NCI-H526 treated with DMSO at 0.1 percent for 48 hours (cell line): Measurements from ENCODE around the gene ELMO2.

Source experiments
- DNase-seq: peaks from one replicate; lab custom pipeline; 2025; lab: John Stamatoyannopoulos, UW

ELMO2 gene

GRCh38 chr20:46331611-46332361 lies 74.6 kb downstream of the ELMO2 start:
- no peak for DNase-seq

GRCh38 chr20:46330831-46331371 lies 75.5 kb downstream of the ELMO2 start:
- no peak for DNase-seq

DNA sequence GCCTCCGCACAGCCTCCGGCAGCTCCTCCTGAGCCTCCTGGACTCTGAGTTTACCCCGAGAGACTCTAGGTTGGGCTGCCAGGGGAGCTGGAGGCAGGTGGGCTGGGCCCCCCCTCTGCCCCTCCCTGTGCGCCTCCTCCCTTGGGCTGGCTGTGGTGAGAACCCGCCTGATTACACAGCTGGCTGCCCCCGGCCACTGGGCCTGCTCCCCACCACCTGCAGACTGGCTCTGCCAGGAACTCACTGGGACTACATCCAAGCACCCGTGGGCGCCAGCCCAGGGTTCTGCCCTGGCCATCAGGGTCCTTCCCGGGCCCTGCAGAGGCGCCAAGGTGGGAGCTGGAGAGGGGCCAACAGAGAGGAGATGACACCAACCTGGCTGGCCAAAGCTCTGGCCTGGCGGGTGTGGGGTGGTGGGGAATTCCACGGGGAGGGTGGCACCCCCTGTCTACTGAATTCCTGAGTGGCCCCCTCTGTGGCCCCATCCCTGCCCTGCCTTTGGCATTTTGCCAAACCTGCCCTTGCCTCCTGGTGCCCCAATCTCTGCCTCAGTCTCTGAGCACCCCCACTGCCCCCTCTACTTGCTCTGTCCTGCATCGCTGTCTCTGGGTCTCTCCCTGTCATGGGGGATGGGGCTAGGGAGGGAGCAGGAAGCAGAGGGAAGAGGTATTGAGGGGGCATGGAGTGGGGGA lies 76.2 kb downstream of the ELMO2 start:
- DNase-seq: peak; percentile 84

DNA sequence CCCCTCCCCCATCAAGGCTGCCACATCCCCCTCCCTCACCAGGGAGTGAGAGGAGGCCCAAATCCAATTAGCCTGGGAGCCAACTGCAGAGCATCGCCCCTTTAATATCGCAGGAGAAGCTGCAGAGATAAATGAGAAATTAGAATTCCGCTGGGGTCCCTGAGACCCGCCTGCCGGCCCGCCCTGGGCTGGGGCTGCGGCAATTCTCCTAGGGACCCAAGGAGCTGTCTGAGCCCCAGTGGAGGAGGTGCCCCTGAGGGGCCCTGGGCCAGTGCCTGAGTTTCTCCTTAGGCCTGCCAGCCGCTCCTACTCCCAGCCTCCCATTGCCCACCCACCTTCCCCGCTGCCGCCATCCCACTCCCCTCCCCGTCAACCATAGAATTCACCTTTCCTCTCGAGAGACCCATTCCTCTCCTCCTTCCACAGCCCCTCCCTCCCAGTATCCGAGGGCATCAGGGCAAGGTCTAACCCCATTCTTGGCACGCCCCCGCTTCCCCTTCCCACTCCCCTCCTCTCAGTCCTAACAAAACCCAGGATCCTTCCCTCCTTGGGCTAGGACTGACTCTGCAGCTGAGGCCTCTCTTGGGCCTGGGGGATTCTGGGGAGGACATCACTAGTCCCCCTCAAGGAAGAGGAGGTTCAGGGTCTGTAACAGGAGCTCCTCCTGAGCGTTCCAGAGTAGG lies 78.1 kb downstream of the ELMO2 start:
- no peak for DNase-seq

GRCh38 chr20:46327557-46327956 lies 78.9 kb downstream of the ELMO2 start:
- DNase-seq: no peak

DNA sequence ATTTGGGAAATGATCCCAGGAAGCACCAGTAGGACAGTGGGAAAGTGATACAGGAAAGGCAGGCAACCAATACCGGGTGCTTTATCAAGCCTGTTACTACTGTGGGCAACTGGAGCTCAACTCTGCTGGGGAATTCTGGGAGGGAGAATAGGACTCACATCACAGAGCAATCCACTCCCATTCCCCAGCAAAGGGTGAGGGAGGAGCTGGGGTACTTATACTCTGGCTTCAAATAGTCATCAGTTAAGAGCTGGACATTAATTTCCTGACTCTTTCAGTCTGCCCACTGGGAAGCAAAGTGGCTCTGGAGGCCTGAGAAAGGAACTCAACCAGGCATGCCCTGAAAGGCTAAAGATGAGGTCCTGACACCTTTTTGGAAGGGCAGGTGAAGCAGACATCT lies 80.6 kb downstream of the ELMO2 start:
- DNase-seq: no peak

DNA sequence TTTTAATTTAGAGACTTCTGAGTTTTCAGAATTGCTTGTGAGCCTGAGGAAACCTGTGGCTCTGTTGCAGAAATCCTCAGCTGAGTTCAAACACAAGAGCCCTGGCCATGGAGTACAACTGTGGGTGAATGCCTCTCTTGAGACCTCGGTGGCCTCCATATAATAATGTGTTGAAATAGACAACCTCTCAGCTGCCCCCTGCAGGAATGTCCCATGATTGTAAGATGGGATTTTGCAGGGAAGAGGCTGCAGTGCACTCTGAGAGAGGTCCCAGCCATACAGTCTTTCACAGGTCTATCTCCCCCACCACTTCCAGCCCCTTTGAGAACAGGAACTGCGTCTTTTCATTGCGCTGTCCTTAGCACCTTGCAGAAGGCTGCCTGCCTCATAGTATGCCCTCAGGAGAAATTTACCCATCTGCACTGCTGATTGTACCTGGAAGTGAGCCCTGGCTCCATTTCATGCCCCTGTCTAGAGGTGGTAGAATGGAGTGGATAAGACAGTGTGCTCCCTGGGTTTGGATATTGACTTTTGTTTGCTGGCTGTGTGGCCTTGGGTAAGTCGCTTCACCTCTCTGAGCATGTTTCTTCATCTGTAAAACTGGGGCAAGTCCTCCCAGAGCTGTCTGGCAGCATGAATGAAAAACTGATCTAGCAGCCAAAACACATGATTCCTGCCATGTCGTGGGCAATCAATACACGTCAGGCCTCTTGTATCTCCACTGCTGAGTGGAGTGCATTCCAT lies 81.3 kb downstream of the ELMO2 start:
- peak; percentile 62 for DNase-seq

GRCh38 chr20:46324379-46324778 lies 82.0 kb downstream of the ELMO2 start:
- DNase-seq: no peak

GRCh38 chr20:46323557-46323956 lies 82.9 kb downstream of the ELMO2 start:
- no peak for DNase-seq

DNA sequence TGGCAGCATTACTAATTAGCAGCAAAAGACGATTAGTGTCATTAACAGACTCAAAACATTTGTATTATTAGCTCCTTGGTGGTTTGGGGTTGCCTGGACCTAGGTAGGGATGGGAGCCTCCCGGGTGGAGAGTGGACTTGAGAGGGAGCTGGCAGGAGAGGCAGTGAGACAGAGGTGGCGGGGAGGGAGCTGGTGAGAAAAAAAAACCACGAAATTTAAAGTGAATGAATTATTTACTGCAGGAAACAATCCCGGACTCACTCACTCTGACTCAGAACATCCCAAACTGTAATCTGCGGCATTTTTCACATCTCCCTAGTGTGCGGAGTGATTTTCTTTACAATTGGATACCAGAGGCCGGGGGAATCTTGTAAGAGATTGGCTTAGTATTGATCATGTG lies 83.8 kb downstream of the ELMO2 start:
- DNase-seq: no peak

- DNase-seq: no peak
Measured at GRCh38 chr20:46317685-46318177, 88.7 kb downstream of the ELMO2 start.

- DNase-seq: no peak
Measured at GRCh38 chr20:46316984-46317684, 89.3 kb downstream of the ELMO2 start.
